GM18907 (cell line): Measurements from ENCODE around the gene PCDHB14.
"Not testable (repeated sequence)": the region's sequence is repeated elsewhere in the genome, so short reads cannot be mapped to it uniquely, and the experiment has no call there.

Source experiments
- ATAC-seq: cut with Tn5 transposase; IDR thresholded peaks from one replicate; pipeline ENCODE4 v1.9.1; 2021; ENCODE audit warnings: mild to moderate bottlenecking, moderate library complexity; ENCODE audit not compliant: unreplicated experiment

PCDHB14 gene

DNA sequence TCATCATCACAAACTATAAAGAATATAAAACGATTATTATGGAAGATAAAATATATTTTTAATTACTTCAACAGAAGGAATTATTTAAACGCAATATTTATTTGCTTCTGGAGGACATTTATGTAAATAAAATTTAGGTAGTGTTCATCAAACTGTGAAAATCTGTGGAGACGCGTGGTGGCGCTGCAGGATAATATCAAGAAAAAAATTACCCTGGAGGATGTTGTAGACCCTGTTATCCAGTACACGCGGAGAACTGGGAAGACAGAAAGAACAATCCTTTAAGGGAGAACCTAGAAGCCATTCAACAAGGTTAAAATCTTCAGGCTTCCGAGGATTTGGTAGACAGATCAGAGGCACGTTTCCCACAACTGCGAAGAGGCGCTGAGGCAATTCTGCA lies 14.7 kb upstream of the PCDHB14 start, which contains the start of gene PCDHB12:
TSS of gene PCDHB12 (plus strand) at position 242 of the 400 bp plus-strand sequence. CDS start 189 bp downstream, outside the sequence.
- no peak for ATAC-seq

DNA sequence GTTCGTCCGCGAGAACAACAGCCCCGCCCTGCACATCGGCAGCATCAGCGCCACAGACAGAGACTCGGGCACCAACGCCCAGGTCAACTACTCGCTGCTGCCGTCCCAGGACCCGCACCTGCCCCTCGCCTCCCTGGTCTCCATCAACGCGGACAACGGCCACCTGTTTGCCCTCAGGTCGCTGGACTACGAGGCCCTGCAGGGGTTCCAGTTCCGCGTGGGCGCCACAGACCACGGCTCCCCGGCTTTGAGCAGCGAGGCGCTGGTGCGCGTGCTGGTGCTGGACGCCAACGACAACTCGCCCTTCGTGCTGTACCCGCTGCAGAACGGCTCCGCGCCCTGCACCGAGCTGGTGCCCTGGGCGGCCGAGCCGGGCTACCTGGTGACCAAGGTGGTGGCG lies 12.9 kb upstream of the PCDHB14 start:
- ATAC-seq = not testable (repeated sequence)

DNA sequence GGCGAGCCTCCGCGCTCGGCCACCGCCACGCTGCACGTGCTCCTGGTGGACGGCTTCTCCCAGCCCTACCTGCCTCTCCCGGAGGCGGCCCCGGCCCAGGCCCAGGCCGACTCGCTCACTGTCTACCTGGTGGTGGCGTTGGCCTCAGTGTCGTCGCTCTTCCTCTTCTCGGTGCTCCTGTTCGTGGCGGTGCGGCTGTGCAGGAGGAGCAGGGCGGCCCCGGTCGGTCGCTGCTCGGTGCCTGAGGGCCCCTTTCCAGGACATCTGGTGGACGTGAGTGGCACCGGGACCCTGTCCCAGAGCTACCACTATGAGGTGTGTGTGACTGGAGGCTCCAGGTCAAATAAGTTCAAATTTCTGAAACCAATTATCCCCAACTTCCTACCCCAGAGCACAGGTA lies 12.3 kb upstream of the PCDHB14 start:
- ATAC-seq = not testable (repeated sequence)

DNA sequence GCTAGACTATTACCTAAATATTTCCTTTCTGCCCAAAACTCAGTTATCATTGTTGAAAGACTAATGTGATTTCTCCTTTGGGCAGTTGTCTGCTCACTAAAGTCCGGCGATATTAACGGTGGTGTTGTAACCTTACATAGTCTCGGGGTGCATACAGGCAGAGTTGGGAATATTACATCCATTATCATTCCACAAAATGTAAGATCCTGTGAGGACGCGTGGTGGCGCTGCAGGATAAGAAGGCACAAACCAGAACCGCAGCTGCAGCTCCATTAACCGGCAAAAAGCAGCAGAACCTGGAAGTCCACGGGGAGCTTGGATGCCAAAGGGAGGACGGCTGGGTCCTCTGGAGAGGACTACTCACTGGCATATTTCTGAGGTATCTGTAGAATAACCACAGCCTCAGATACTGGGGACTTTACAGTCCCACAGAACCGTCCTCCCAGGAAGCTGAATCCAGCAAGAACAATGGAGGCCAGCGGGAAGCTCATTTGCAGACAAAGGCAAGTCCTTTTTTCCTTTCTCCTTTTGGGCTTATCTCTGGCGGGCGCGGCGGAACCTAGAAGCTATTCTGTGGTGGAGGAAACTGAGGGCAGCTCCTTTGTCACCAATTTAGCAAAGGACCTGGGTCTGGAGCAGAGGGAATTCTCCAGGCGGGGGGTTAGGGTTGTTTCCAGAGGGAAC lies 9.3 kb upstream of the PCDHB14 start, which contains the start of gene PCDHB13:
TSS of gene PCDHB13 (plus strand) at position 264 of the 684 bp plus-strand sequence. CDS start at position 469, 205 bp downstream.
- not testable (repeated sequence) for ATAC-seq

DNA sequence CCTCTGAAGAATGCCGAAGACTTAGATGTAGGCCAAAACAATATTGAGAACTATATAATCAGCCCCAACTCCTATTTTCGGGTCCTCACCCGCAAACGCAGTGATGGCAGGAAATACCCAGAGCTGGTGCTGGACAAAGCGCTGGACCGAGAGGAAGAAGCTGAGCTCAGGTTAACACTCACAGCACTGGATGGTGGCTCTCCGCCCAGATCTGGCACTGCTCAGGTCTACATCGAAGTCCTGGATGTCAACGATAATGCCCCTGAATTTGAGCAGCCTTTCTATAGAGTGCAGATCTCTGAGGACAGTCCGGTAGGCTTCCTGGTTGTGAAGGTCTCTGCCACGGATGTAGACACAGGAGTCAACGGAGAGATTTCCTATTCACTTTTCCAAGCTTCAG lies 8.6 kb upstream of the PCDHB14 start:
- ATAC-seq = not testable (repeated sequence)

DNA sequence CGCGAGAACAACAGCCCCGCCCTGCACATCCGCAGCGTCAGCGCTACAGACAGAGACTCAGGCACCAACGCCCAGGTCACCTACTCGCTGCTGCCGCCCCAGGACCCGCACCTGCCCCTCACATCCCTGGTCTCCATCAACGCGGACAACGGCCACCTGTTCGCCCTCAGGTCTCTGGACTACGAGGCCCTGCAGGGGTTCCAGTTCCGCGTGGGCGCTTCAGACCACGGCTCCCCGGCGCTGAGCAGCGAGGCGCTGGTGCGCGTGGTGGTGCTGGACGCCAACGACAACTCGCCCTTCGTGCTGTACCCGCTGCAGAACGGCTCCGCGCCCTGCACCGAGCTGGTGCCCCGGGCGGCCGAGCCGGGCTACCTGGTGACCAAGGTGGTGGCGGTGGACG lies 7.6 kb upstream of the PCDHB14 start:
- ATAC-seq = not testable (repeated sequence)

DNA sequence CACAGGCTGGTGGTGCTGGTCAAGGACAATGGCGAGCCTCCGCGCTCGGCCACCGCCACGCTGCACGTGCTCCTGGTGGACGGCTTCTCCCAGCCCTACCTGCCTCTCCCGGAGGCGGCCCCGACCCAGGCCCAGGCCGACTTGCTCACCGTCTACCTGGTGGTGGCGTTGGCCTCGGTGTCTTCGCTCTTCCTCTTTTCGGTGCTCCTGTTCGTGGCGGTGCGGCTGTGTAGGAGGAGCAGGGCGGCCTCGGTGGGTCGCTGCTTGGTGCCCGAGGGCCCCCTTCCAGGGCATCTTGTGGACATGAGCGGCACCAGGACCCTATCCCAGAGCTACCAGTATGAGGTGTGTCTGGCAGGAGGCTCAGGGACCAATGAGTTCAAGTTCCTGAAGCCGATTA lies 7.1 kb upstream of the PCDHB14 start:
- ATAC-seq = not testable (repeated sequence)

DNA sequence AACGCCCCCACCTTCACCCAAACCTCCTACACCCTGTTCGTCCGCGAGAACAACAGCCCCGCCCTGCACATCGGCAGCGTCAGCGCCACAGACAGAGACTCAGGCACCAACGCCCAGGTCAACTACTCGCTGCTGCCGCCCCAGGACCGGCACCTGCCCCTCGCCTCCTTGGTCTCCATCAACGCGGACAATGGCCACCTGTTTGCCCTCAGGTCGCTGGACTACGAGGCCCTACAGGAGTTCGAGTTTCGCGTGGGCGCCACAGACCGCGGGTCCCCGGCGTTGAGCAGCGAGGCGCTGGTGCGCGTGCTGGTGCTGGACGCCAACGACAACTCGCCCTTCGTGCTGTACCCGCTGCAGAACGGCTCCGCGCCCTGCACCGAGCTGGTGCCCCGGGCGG lies 1.7 kb downstream of the PCDHB14 start:
- not testable (repeated sequence) for ATAC-seq

DNA sequence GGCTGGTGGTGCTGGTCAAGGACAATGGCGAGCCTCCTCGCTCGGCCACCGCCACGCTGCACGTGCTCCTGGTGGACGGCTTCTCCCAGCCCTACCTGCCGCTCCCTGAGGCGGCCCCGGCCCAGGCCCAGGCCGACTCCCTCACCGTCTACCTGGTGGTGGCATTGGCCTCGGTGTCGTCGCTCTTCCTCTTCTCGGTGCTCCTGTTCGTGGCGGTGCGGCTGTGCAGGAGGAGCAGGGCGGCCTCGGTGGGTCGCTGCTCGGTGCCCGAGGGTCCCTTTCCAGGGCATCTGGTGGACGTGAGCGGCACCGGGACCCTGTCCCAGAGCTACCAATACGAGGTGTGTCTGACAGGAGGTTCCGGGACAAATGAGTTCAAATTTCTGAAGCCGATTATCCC lies 2.3 kb downstream of the PCDHB14 start:
- not testable (repeated sequence) for ATAC-seq

DNA sequence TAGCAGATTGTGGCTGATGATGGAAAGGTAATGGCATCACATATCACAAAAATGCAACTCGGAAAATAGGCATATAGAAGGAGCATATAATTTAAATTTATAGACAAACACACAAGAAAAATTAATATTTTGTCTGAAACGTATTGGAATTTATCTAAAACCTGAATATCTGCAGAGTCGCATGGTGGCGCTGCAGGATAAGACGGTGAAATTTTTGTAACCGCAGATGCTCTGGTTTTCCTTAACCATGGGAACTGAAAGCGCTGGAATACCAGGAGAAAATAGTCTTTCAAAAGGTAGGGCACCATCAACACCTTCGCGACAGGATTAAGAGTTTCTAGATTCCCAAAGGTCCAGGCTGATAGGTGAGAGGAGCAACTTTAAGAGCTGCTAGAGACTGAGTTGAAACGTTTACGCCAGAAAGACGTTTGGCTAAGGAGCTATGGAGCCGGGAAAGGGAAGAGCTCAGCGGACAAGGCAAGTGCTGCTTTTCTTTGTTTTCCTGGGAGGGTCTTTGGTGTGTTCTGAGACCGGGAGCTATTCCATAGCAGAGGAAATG lies 11.0 kb downstream of the PCDHB14 start:
- ATAC-seq = no peak

DNA sequence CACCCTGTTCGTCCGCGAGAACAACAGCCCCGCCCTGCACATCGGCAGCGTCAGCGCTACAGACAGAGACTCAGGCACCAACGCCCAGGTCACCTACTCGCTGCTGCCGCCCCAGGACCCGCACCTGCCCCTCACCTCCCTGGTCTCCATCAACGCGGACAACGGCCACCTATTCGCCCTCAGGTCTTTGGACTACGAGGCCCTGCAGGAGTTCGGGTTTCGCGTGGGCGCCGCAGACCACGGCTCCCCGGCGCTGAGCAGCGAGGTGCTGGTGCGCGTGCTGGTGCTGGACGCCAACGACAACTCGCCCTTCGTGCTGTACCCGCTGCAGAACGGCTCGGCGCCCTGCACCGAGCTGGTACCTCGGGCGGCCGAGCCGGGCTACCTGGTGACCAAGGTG lies 12.8 kb downstream of the PCDHB14 start:
- not testable (repeated sequence) for ATAC-seq

DNA sequence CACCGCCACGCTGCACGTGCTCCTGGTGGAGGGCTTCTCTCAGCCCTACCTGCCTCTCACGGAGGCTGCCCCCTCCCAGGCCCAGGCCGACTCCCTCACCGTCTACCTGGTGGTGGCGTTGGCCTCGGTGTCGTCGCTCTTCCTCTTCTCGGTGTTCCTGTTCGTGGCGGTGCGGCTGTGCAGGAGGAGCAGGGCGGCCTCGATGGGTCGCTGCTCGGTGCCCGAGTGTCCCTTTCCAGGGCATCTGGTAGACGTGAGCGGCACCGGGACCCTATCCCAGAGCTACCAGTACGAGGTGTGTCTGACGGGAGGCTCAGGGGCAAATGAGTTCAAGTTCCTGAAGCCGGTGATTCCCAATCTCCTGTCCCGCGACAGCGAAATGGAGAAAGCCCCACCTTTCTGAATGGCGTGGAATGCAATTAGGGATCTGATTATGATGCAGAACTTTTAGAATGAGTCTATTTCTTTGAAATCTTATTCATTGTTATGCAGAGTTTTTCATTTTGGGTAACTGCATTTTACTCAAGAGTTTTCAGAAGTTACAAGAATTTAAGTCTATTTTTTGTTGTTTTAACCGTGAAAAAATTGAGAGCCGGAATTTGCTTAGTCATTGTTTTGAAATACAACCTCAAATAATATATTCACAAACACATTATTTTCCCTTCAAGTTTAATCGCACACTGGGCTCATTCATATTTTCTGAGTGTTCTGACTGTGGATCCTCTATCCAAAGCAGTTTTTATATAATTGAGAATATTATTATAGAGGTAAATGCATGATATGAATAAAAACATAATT lies 13.6 kb downstream of the PCDHB14 start:
- ATAC-seq = no peak

DNA sequence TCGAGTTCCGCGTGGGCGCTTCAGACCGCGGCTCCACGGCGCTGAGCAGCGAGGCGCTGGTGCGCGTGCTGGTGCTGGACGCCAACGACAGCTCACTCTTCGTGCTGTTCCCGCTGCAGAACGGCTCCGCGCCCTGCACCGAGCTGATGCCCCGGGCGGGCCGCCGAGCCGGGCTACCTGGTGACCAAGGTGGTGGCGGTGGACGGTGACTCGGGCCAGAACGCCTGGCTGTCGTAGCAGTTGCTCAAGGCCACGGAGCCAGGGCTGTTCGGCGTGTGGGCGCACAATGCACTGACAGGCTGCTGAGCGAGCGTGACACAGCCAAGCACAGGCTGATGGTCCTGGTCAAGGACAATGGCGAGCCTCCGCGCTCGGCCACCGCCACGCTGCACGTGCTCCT lies 18.4 kb downstream of the PCDHB14 start:
- no peak for ATAC-seq

DNA sequence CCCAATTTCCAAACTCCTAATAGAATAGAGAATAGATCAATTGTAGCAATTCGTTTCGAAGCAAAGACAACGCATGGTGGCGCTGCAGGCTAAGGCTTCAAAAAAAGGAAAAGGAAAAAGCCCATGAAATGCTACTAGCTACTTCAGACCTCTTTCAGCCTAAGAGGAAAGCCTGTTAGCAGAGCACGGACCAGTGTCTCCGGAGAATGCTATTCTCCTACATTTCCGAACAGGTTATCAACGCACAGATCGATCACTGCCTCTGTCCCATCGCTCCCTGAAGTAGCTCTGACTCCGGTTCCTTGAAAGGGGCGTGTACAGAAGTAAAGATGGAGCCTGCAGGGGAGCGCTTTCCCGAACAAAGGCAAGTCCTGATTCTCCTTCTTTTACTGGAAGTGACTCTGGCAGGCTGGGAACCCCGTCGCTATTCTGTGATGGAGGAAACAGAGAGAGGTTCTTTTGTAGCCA lies 22.1 kb downstream of the PCDHB14 start, which contains the start of gene PCDHB15:
TSS of gene PCDHB15 (plus strand) at position 146 of the 468 bp plus-strand sequence. CDS start at position 330, 184 bp downstream.
- no peak for ATAC-seq

DNA sequence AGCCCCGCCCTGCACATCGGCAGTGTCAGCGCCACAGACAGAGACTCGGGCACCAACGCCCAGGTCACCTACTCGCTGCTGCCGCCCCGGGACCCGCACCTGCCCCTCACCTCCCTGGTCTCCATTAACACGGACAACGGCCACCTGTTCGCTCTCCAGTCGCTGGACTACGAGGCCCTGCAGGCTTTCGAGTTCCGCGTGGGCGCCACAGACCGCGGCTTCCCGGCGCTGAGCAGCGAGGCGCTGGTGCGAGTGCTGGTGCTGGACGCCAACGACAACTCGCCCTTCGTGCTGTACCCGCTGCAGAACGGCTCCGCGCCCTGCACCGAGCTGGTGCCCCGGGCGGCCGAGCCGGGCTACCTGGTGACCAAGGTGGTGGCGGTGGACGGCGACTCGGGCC lies 23.8 kb downstream of the PCDHB14 start:
- ATAC-seq = not testable (repeated sequence)

DNA sequence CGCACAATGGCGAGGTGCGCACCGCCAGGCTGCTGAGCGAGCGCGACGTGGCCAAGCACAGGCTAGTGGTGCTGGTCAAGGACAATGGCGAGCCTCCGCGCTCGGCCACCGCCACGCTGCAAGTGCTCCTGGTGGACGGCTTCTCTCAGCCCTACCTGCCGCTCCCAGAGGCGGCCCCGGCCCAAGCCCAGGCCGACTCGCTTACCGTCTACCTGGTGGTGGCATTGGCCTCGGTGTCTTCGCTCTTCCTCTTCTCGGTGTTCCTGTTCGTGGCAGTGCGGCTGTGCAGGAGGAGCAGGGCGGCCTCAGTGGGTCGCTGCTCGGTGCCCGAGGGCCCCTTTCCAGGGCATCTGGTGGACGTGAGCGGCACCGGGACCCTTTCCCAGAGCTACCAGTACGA lies 24.3 kb downstream of the PCDHB14 start:
- not testable (repeated sequence) for ATAC-seq

DNA sequence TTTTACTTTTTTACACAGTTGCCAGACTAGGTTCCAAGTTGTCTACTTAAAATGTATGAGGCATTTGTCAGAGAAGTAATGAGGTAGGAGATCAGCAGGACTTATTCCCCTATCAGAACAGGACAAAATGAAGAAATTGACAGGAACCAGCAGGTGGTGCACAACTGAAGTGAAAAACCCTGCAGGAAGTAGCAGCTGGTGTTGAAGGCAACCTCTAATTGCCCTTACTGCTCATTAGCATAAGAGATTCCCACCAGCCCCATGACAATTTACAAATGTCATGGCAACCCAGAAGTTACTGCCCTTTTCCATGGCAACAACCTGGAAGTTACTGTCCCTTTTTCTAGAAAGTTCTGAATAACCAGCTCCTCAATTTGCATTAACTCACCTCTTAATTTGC lies 27.4 kb downstream of the PCDHB14 start:
- no peak for ATAC-seq

DNA sequence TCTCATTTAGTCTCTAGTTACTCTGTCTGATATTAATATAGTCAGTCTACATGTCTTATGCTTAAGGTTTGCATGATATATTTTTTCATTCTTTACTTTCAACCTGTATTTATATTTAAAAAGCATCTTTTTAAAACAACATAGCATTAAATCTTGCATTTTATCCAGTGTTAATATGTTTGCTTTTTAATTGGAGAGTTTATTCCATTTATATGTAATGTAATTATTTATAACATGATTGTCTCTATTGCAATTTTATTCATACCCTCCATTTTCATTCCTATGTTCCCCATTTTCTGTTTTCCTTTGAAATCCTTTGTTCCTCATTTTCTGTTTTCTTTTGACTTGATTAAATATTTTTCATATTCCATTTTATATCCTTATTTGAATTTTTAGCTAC lies 35.3 kb downstream of the PCDHB14 start:
- no peak for ATAC-seq

DNA sequence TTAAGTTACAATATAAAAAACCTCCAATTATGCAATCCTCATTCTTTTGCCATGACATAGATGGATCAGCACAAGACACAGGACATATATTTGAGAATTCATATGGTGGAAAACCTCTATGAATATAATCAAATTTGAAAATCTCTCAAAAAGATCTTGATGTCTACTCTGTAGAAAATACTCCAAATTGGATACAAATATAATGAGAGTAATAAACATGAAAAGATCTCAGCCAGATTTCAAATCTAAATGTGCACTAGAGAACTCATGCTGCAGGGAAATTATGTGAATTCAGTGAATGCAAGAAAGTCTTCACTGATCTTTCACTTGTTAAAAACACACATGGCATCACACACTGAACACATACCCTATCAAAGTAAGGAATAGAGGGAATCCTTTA lies 35.8 kb downstream of the PCDHB14 start:
- ATAC-seq = no peak

DNA sequence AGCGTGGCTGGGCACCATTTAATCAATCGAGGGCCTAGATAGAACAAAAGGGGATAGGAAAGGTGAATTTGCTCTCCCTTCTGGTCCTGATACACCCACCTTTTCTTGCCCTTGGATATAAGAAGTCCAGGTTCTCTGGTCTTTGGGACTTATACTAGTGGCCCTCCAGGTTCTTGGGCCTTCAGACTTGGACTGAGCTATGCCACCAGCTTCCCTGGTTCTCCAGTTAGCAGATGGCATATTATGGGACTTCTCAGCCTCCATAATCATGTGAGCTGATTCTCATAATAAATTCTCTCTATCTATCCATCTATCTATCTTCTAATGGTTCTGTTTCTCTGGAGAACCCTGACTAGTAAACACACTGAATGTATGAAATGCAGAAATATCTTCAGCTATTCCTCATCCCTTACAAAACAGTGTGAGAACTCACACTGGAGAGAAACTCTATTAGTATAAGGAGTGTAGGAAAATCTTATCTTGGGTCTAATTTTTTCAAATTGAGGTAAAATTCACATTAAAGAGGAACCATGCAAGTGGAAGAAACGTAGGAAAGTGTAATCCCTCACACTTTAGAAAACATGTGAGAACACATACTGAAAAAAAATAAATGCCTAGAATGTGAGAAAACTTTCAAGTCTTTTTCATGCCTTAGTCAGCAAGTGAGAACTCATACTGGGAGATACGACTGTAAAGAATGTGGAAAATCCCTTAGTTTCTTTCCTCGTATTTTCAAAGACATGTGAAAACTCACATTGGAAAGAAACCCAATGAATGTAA lies 37.5 kb downstream of the PCDHB14 start:
- no peak for ATAC-seq

DNA sequence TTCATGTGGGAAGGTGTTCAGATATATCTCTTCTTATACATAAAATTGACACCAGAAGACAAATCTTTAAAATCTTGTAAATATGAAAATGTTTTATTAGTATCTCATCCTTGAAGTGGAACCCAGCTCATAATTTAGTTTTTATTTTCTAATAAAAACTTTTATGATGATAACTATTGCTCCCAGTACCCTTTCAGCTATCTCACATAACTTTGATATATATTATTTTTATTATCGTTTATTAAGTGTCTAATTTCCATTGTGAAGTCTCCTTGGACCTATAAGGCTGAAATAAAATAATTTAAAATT lies 38.0 kb downstream of the PCDHB14 start:
- no peak for ATAC-seq
